Cardiac fibroblast (primary cell): ENCODE data around the gene FGF6.

Experiments
- DNase-seq, 2 donors: peaks; one replicate each; pipeline versions ENCODE4 v3.0.0 to v3.0.0-alpha.2; 2010; ENCODE audit warnings: low read depth in 2 of 2
- H3K4me3 ChIP-seq, 2 donors: replicated peaks in 1 of 2; 1 replicate in 1 of 2; 2 replicates in 1 of 2; pipeline ENCODE4 v1.5.1; 2011; ENCODE audit warnings: low read depth in 2 of 2, low read length in 2 of 2, mild to moderate bottlenecking in 2 of 2, moderate library complexity in 1 of 2
- CTCF ChIP-seq: IDR thresholded peaks from one replicate; pipeline ENCODE4 v1.5.1; 2011; ENCODE audit warnings: low read depth, mild to moderate bottlenecking, low read length, inconsistent platforms

FGF6 gene

GRCh38 chr12:4432878-4433744 is 12.5 kb downstream of the FGF6 start:
- no peak for TF ChIP-seq CTCF
- H3K4me3 ChIP-seq = no peak overlapping the region
- no peak for DNase-seq

DNA sequence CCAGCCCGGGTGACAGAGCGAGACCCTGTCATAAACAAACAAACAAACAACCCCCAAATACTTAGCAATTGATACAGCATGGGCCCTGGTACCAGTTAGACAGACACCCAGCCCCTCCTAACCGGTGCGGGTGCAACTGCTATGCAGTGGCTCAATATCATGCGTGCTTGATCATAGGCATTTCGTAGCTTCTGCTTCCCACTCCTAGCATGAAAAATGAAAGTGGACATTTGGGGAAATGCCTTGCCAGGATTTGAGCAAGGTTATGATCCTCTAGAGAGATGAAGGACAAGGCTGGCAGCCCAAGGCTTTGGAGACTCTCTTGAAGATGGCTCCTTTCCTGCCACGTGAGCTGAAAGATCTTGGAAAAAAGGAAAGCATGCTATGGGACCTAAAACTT is 13.7 kb downstream of the FGF6 start:
- no peak overlapping the region for H3K4me3 ChIP-seq
- DNase-seq = no peak
- TF ChIP-seq CTCF = no peak

GRCh38 chr12:4431436-4431835 is 14.2 kb downstream of the FGF6 start:
- TF ChIP-seq CTCF = no peak
- DNase-seq = no peak

DNA sequence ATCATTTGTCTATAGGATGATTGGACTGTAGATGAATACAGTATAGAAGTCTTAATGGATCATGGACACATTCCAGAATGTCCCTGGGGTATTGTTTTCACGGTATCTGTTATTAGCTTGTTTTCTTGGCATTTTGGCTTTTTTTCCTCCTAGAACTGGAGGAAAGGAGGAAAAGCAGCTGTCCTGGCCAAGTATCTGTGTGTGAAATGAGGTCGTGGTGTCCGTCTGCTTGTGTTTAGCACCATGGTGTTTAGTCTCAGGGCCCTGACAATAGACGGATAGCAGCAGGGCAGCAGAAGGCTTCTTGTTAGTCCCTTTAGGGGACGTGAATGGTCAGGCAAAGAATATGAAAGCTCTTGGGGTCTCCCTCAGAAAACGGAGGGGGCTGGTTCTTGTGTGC is 21.2 kb downstream of the FGF6 start:
- no peak for TF ChIP-seq CTCF
- no peak overlapping the region for H3K4me3 ChIP-seq
- DNase-seq = no peak

More at GRCh38 chr12:4431436-4431835, 14.2 kb downstream of the FGF6 start:
- no peak overlapping the region for H3K4me3 ChIP-seq

DNA sequence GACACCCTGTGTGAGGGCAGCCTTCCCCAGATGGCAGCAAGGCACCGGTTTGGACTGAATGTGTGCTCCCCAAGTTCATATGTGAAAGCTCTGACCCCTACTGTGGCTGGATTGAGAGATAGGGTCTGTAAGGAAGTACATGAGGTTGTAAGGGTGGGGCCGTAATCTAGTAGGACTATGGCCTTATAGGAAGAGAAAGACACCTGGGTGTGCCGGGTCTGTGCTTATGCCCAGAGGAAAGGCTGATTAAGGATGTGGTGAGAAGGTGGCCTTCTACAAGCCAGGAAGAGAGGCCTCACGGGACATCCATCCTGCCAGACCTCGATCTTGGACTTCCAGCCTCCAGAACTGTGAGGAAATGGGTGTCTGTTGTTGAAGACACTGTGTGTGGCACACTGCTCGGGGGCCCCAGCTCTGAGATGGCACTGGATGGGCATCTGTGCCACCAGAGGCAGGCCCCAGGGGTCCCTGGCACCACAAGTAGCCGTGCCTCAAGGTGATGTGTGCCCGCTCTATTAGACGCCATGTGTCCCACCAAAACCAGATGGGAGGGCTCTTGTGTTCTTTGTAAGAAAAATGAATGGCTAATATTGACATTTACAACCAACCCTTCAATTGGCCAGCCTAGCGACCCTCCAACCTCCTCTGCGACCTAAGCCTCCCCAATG is 22.0 kb downstream of the FGF6 start:
- no peak overlapping the region for H3K4me3 ChIP-seq
- no peak for DNase-seq
- no peak for TF ChIP-seq CTCF

DNA sequence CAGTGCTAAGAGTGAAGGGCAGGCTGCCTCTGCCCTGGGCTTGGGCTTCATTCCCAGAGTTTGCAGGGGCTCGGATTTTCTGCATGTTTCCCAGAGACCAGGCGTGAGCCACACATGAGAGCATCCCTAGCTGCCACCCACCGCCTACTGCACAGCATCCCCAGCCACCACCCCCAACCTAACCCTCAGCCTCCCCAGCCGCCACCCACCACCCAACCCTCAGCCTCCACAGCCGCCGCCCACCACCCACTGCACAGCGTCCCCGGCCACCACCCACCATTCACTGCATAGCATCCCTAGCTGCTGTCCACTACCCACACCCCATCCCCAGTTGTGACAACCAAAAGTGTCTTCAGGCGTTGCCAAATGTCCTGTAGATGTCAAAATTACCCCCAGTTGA is 22.6 kb downstream of the FGF6 start:
- TF ChIP-seq CTCF = no peak
- no peak overlapping the region for H3K4me3 ChIP-seq
- no peak for DNase-seq
